ENCODE measurements around the gene TRIM26.

Gene TRIM26

GRCh38 chr6:30207619-30208295, 5.4 kb downstream of the TRIM26 start:
- no peak for DNase-seq

DNA sequence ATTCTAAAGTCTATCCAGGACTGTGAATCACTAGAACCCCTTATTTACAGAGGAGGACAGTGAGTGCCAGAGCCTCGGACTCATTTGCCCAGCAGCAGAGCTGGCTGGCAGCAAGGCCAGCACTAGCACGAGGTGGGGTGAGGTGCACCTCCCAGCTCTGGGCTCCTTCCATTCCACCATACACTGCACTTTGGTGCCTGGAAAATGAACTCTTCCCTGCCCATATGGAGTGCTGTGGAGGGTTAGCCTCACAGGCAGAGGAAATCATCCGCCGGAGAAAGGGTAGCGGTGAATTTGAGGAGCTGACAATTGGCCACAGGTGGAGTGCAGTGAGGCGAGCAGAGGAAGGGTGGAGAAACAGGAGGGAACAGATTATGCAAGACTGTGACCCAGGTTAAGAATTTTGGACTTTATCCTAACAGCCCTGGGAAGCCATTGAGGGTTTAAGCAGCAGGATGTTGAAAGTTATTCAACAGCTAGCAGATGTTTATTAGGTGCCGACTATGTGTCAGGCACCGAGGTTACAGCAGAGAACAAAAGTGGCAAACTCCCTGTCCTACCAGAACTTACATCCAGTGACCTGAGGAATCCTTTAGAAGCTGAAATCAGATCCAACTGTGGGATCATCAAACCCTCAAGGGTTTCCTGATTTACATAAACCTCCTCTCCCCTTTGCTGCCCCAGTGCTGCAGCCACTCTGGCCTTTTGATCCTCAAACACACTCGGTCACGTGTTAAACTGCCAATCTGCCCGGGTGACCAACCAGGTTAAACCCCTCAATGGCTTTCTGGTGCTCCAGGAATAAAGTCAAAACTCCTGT, 6.2 kb downstream of the TRIM26 start:
- no peak for DNase-seq

- no peak for DNase-seq
Measured at GRCh38 chr6:30206152-30206551, 7.1 kb downstream of the TRIM26 start.

GRCh38 chr6:30204116-30204515, 9.1 kb downstream of the TRIM26 start:
- DNase-seq = no peak

- DNase-seq = no peak
Measured at GRCh38 chr6:30202366-30202765, 10.8 kb downstream of the TRIM26 start.

DNA sequence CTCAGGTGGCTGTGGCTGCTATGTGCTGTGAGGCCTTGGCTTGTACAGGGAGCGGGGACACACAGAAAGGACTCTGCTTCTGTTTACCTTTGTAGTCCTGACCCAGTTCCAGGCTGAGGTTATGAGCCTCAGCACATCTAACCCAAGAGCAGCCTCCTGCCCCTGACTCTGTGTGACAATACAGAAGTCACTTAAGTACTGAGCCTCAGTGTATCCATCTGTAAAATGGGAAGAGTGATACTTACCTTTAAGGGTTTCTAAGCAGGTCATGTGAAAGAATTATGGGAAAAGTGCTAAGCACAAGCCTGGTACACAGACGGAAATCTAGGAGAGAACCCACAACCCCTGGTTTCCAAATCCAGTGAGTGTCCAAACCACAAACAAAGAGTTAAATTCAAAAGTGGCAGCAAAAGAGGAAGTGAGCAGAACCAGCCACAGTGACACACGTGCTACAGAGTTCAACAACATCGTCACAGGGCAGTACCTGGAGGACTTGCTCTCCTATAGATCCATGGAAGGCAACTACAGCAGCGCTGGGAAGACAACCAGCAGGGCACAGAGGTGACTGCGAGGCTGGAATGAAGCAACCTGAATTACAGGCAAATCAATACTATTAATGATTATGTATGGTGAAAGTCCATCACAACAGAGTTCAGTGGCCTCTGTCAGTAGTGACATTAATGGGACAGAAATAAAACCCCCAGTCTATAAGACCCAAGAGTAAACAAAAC, 12.5 kb downstream of the TRIM26 start:
- no peak for DNase-seq

DNA sequence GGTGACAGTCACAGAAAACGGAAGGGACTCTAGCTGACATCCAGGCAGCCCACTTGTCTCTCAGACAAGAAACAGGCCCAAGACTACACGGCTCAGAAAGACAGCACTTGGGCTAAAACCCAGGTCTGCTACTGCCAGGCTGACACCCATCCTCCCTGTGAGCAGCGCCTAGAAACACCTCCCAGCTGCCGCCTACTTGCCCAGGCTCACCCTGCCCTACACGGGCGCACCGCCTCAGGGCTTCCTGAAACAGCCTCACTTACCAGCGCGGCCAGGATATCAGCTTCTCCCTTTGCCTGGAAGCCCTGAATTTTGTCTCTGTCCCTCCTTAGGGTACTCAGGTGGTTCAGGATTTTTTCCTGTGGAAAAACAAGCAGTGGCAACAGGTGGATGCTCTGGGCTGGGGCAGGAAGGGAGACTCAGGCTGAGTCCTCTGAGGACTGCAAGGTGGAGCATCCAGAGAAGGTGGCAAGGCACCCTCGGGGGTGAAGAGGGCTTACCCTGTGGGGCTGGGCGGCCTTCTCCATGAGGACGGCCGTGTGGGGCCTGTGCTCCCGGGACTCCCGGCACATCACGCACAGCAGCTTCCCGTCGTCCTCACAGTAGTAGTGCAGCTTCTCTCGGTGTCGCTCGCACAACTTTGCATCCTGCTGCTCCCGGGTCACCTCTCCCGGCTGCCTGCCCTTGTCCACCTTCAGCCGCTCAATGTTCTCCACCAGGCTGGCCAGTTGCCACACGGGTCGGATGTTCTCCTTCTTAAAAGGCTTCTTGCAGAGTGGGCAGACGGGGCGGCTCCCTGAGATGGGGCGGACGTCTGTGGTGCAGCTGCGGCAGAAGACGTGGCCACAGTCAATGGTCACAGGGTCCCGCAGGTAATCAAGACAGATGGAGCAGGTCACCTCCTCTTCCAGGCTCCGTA, 14.8 kb downstream of the TRIM26 start:
- no peak for DNase-seq

GRCh38 chr6:30196376-30196775, 16.8 kb downstream of the TRIM26 start:
- no peak for DNase-seq

DNA sequence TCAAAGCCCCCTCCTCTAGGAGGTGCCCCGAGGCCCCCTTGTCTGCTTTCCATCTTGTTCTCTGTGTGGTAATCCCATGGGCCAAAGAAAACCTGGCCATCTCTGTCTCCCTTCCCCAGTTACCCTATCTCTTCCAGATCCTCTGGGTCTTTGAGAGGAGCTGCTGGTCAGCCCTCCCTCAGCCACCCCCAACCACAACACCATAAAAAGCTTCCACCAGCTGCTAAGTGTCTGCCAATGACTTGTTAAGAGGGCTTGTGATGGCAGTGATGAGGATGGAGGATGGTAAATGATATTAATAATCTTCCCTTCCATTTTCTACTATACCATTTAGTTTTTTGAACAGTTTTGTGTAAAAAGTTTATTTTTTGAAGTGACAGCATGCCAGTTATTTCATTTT, 17.3 kb downstream of the TRIM26 start:
- no peak for DNase-seq

DNA sequence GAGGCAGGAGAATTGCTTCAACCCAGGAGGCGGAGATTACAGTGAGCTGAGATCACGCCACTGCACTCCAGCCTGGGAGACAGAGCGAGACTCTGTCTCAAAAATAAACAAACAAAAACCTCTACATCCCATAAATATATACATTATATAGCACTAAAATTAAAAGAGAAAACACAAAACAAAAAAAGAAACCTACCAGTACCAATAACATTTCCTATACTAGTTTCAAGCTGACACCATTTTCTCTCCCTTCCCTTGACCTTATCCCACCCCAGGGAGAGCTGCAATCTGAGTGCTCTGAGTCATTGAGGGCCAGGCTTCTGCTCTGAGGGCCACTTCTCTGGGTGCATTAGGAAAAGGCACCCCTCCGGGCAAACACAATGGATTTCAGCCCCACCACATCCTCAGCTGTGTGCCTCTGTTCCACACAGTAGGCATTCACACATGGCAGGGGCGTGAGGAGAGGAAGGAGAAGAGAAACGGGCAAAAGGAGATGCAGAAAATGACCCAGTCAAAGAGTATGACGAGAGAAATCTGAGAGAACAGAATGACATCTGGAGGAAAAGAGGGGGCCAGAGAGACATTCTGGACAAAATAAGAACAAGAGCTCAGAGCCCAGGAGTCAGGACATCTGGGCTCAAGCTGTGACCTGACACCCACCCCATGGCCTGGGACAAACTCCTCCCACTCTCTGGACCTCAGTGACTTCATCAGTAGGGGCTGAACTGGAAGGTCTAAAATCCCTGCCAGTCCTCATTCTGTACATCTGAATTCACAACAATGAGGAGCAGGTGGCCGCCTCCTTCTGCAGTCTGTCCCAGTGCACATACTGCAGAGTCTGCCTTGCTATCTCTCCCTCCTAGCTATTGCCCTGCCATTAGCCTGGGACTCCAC, 18.2 kb downstream of the TRIM26 start:
- no peak for DNase-seq

- no peak for DNase-seq
Measured at GRCh38 chr6:30192076-30192475, 21.1 kb downstream of the TRIM26 start.

DNA sequence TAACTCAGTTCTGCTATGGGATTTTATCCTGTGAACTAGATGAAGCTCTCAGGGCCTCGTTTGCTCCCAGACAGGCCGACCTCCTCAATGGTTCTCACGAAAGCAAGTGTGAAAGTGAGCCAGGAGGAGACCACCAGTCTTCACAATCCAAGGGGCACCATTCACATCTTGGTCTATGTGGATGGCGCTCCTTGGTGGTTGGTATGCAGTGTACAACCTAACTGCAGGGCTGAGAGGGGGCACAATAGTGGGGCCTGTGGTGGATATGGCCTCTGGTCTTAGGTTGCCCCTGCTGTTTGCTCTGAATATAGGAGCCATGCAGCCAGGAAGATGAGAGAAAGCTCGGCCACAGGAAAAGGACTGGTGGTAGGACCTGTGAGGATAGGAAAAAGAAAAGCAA, 24.7 kb downstream of the TRIM26 start:
- no peak for DNase-seq

- no peak for DNase-seq
Measured at GRCh38 chr6:30185846-30186484, 27.2 kb downstream of the TRIM26 start.

GRCh38 chr6:30184417-30185031, 28.7 kb downstream of the TRIM26 start:
- no peak for DNase-seq

- no peak for DNase-seq
Measured at GRCh38 chr6:30180145-30180544, 33.1 kb downstream of the TRIM26 start.

GRCh38 chr6:30178837-30179236, 34.4 kb downstream of the TRIM26 start:
- DNase-seq = no peak

DNA sequence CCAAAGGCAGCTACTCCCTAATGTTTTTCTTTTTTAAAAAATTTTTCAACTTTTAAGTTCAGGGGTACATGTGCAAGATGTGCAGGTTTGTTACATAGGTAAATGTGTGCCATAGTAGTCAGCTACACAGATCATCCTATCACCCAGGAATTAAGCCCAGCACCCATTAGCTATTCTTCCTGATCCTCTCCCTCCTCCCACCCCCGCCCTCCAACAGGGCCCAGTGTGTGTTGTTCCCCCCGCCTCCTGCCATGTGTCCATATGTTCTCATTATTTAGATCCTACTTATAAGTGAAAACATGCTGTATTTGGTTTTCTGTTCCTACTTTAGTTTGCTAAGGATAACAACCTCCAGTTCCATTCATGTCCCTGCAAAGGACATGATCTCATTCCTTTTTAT, 37.4 kb downstream of the TRIM26 start:
- no peak for DNase-seq

DNA sequence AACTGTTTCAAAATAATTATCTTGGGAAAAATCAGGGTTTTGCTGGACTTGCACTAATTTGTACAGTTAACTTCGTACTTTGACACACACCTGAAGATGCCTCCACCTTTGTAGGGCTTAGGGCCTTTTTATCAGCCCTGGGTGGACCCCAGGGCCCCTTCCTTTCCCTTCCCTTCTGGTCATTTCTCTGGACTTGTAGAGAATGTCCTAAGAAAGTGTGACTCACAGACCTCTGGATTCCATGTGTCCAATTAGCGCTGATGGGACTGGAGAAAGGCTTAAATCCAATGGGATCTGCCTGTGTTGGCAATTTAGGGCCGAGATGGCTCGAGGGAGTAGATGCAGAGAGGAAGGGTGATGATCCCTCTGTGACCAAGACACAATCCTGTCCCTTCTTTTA, 40.5 kb downstream of the TRIM26 start:
- no peak for DNase-seq

DNA sequence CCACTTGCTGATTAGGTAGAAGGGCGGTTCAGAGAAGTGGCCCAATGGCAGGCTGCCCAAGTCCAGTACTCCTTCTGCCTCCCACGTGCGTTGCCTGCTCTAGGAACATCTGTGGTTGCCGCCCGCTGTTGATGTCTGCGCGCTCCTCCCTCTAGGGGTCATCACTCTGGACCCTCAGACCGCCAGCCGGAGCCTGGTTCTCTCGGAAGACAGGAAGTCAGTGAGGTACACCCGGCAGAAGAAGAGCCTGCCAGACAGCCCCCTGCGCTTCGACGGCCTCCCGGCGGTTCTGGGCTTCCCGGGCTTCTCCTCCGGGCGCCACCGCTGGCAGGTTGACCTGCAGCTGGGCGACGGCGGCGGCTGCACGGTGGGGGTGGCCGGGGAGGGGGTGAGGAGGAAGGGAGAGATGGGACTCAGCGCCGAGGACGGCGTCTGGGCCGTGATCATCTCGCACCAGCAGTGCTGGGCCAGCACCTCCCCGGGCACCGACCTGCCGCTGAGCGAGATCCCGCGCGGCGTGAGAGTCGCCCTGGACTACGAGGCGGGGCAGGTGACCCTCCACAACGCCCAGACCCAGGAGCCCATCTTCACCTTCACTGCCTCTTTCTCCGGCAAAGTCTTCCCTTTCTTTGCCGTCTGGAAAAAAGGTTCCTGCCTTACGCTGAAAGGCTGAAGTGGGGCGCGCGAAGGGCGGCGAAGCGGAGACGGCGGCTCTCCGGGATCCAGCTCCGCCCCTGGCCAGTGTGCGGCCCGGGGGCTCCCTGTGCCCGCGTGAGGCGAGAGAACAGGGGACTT, 41.3 kb downstream of the TRIM26 start:
- DNase-seq = no peak

All from stimulated activated CD4-positive, alpha-beta T cell treated with anti-CD3 and anti-CD28 coated beads, Interleukin-4, amount 100 ng/mL, for 4 hours (primary cell).